Endothelial cell (in vitro differentiated cells): ENCODE measurements around the gene TCERG1L. TPM values are rescaled to one million over a fixed set of nuclear protein-coding genes. Genes with fewer than 3 reads are reported as not detected.

Experiments used
- DNase-seq: peaks from one replicate; pipeline ENCODE4 v3.0.0; 2021; ENCODE audit warnings: low spot score
- H3K27ac Mint-ChIP-seq: one replicate; pipeline ENCODE4 v1.8.0; 2021; ENCODE audit warnings: mixed read lengths, inconsistent platforms; ENCODE audit not compliant: unreplicated experiment
- H3K27me3 Mint-ChIP-seq: one replicate; pipeline ENCODE4 v1.8.0; 2021; ENCODE audit warnings: mild to moderate bottlenecking, moderate library complexity, mixed read lengths, inconsistent platforms; ENCODE audit not compliant: unreplicated experiment
- H3K36me3 Mint-ChIP-seq: one replicate; pipeline ENCODE4 v1.8.0; 2021; ENCODE audit warnings: mild to moderate bottlenecking, low read depth, mixed read lengths, inconsistent platforms; ENCODE audit not compliant: unreplicated experiment
- H3K4me1 Mint-ChIP-seq: one replicate; pipeline ENCODE4 v1.8.0; 2021; ENCODE audit warnings: mild to moderate bottlenecking, mixed read lengths, inconsistent platforms; ENCODE audit not compliant: unreplicated experiment
- H3K4me3 Mint-ChIP-seq: one replicate; pipeline ENCODE4 v1.8.0; 2021; ENCODE audit warnings: mild to moderate bottlenecking, mixed read lengths, inconsistent platforms; ENCODE audit not compliant: unreplicated experiment
- H3K9me3 Mint-ChIP-seq: one replicate; pipeline ENCODE4 v1.8.0; 2021; ENCODE audit warnings: mixed read lengths, inconsistent platforms; ENCODE audit not compliant: unreplicated experiment
- total RNA-seq: library from RNA; stranded (reverse); fragmentation: NEBNext Ultra II Directional; extraction: Animal tissue kit (Norgen Biotek cat#: 25700); gene quantifications from one replicate; pipeline ENCODE4 v1.2.1, GENCODE V29; 2021; ENCODE audit not compliant: unreplicated experiment
- TF ChIP-seq, protein P1 (sequence below): fragments of 200-600 bp; sonication (generic); IDR thresholded peaks from one replicate; pipeline ENCODE4 v1.5.0; 2021; ENCODE audit warnings: antibody characterized with exemption; ENCODE audit not compliant: unreplicated experiment

Gene TCERG1L
- total RNA-seq, 1 donor from 2014 or later, result not detected

DNA sequence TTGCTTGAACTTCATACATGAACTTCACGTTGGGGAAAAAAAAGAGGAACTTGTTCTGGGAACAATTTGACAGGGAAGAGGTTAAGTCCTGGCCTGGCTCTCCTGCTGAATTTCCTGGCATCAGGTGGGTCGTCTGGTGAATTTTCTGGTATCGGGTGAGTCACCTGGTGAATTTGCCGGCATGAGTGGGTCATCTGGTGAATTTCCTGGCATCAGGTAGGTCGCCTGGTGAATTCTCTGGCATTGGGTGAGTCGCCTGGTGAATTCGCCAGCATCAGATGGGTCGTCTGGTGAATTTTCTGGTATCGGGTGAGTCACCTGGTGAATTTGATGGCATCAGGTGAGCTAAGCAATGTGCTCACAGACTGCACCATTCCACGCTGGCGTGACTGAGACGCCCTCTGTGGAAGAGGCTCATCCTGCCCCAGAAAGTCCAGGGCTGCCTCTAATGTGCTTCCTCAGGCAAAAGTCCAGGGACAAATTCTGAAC is 255.4 kb downstream of the TCERG1L start:
- Mint-ChIP-seq H3K4me3 (no peak overlapping the region), H3K27me3 (peaks cover 7% of the 10 kb centered on the region), H3K4me1 (no peaks in the 10 kb centered on the region), H3K9me3 (peaks cover 29% of the 10 kb centered on the region), H3K27ac (no peak overlapping the region), H3K36me3 (no peaks in the 10 kb centered on the region)
- DNase-seq, result no peak
- TF ChIP-seq, protein P1, sequence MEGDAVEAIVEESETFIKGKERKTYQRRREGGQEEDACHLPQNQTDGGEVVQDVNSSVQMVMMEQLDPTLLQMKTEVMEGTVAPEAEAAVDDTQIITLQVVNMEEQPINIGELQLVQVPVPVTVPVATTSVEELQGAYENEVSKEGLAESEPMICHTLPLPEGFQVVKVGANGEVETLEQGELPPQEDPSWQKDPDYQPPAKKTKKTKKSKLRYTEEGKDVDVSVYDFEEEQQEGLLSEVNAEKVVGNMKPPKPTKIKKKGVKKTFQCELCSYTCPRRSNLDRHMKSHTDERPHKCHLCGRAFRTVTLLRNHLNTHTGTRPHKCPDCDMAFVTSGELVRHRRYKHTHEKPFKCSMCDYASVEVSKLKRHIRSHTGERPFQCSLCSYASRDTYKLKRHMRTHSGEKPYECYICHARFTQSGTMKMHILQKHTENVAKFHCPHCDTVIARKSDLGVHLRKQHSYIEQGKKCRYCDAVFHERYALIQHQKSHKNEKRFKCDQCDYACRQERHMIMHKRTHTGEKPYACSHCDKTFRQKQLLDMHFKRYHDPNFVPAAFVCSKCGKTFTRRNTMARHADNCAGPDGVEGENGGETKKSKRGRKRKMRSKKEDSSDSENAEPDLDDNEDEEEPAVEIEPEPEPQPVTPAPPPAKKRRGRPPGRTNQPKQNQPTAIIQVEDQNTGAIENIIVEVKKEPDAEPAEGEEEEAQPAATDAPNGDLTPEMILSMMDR, result no peak

DNA sequence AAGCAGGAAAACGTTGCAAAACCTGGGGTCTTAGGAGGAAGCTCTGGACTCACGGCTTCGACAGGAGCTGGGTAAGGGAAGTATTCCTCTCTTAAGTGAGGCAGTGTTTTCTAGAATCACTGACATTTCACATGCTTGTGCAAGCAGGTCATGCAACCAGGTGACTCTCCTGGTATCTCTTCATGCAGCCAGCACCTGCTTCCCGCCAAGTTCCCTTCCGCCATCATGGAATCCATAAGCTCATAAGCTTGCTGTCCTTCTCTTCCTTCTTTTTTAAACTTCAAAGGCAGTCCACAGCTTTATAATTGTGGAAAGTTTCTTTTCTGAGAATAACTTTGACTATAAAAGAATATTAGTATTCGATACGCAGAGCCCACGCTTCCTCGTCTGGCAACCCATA is 256.1 kb downstream of the TCERG1L start:
- no peak for DNase-seq
- Mint-ChIP-seq H3K4me1 (no peaks in the 10 kb centered on the region), H3K9me3 (peaks cover 33% of the 10 kb centered on the region), H3K27me3 (peaks cover 7% of the 10 kb centered on the region), H3K4me3 (no peak overlapping the region), H3K27ac (no peak overlapping the region), H3K36me3 (no peaks in the 10 kb centered on the region)
- TF ChIP-seq, protein P1, result no peak

DNA sequence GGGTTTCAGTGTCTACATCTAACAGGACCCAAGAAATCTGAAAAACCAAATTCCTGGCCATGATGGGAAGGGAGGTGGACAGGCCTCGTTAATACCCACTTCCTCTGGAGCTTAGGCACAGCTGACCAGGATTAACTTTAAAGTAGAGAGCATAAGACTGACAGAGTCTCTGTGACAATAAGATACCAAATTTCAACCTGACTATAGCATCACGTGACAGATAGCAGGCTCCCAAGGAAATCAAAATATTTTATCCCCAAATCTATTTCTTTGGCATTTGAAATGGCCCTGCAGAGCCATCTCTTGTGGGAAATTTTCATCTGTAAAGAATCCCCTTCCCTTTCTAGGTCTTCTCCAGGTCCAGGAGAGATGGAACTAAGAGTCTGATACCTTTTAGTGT is 258.3 kb downstream of the TCERG1L start:
- Mint-ChIP-seq H3K4me1 (no peaks in the 10 kb centered on the region), H3K4me3 (no peak overlapping the region), H3K9me3 (peaks cover 28% of the 10 kb centered on the region), H3K27me3 (peaks cover 6% of the 10 kb centered on the region), H3K27ac (no peak overlapping the region), H3K36me3 (no peaks in the 10 kb centered on the region)
- TF ChIP-seq, protein P1, result no peak
- DNase-seq, result no peak

DNA sequence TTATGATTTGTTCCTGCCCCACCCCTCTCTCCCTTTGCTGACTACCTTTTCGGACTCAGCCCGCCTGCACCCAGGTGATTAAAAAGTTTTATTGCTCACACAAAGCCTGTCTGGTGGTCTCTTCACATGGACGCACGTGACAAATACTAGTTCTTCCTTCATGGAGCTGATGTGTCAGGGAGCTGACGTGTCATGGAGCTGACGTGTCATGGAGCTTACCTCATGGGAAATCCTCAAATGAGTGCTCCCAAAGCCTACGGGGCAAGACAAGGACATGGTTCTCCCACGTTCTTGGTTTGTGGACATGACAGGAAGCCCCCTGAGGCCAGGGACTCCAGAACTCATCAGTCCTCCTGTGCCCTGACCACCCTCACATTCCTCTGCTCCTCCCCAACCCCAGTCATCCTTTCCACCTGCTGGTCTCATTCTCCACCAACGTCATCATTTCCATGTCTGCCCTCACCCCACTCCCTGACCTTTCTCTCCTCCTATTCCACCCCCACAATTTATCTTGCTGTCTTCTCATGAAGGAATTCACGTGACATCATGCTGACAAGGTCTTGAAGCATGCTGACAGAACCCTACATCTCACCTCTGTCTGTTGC is 261.3 kb downstream of the TCERG1L start:
- DNase-seq, result no peak
- peaks cover 7% of the 10 kb centered on the region for H3K36me3 Mint-ChIP-seq
- TF ChIP-seq, protein P1, result no peak
- H3K9me3 Mint-ChIP-seq, result peaks cover 36% of the 10 kb centered on the region
- H3K27me3 Mint-ChIP-seq, result no peaks in the 10 kb centered on the region
- no peak overlapping the region for H3K27ac Mint-ChIP-seq
- H3K4me3 Mint-ChIP-seq, result no peak overlapping the region
- H3K4me1 Mint-ChIP-seq, result no peaks in the 10 kb centered on the region

DNA sequence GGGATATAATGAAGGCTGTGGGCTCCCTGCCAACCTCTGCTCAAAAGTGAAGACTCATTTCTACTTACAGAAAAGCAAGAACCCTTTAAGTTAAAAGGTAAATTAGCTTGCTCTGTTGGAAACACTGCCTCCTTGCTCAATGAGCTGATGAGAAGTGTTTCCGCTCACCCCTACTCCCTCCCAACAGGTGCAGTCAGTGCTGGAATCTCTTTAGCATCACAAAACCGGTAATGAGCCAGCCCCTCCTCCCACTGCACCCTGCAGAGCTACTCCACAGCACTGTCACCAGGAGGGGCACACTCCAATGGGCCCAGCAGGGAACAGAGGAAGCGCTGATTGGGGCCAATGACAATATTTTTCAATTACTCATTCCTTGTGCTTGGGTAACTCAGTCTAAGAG is 262.5 kb downstream of the TCERG1L start:
- peaks cover 3% of the 10 kb centered on the region for H3K27me3 Mint-ChIP-seq
- H3K36me3 Mint-ChIP-seq, result peaks cover 12% of the 10 kb centered on the region
- no peak overlapping the region for H3K27ac Mint-ChIP-seq
- no peak overlapping the region for H3K4me3 Mint-ChIP-seq
- DNase-seq, result no peak
- H3K4me1 Mint-ChIP-seq, result no peaks in the 10 kb centered on the region
- TF ChIP-seq, protein P1, result no peak
- peaks cover 38% of the 10 kb centered on the region for H3K9me3 Mint-ChIP-seq
